NCI-H526 treated with DMSO at 0.1 percent for 48 hours (cell line): ENCODE data around the gene KIAA0232.

Experiments
- DNase-seq: peaks from one replicate; lab custom pipeline; 2025; lab: John Stamatoyannopoulos, UW

Gene KIAA0232

GRCh38 chr4:6851962-6852361 lies 69.4 kb downstream of the KIAA0232 start:
- no peak for DNase-seq

- no peak for DNase-seq
Observed at GRCh38 chr4:6852582-6852981, 70.1 kb downstream of the KIAA0232 start.

- no peak for DNase-seq
Observed at GRCh38 chr4:6854098-6854744, 71.7 kb downstream of the KIAA0232 start.

- DNase-seq, result no peak
Observed at GRCh38 chr4:6855692-6856297, 73.3 kb downstream of the KIAA0232 start.

DNA sequence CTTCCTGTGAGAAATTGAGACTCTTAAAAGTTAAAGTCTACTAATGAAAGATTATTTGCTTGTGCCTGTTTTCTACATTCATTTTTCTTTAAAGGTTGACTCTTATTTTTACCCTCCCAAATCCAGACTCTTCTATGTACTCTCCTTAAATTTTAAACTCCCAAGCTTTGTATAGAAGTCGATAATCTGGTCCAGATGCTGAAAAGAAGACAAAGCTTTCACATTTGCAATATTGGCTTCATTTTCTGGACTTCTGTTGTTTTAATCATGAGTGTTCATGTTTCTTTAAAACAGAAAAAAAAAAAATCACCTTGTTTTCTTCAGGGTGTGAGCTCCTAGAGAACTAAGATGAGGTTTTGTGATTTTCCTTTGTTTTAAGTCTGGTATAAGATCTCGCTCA lies 73.9 kb downstream of the KIAA0232 start:
- DNase-seq, result no peak

DNA sequence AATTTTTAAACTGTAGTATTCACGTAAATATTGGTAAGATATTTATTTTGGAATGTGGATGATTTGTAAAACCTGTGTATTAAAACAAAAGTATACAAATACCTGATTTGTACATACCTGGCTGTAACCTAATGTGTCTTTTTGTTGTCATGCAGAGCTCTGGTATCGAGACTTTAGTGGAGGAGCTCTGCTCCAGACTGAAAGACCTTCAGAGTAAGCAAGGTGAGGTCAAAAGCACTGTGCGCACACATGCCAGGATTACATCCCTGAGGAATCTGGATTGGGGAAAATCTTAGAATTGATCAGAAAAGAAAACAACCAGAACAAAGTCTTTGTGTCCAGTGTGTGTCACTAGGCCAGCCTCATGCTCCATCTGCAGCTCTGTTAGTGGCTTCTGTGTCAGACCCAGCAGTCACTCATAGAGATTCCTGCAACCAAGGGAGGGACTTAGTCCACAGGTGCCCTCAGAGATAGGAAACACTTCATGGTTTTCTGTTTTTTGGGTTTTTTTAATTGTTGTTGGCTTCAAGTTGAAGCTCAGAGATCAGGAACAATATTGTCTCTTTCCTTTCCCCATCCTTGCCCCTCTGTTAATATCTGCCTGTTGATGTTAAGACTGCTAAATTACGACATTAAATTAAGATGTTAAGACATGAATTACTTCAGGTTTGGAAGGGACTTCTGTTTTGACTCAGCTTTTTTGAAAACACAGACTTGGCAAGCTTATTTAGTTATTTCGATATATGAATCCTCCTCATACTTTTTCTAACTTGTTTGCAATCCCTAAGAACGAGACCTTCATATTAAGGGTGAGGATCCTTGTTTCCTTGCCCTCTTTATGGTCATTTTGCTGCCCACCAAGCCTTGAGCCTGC lies 74.7 kb downstream of the KIAA0232 start:
- DNase-seq, result no peak

- no peak for DNase-seq
Observed at GRCh38 chr4:6858997-6859396, 76.5 kb downstream of the KIAA0232 start.

DNA sequence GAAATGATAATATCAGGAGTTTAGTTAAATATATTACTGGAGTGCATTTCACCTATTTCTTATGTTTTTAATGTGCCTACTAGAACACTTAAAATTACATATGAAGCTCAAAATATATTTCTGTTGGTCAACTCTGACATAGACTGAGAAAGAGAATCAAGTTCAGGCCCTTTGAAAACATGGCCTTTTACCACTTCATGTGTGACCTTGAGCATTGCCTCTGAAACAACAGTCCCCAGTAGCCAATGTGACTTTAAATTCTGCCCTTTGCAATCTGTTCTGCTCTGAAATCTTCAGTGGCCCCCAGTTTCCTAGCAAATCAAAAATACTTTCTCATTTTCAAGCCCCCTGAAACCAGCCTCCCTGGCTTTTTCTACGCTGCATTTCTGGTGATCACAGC lies 77.0 kb downstream of the KIAA0232 start:
- DNase-seq, result no peak

DNA sequence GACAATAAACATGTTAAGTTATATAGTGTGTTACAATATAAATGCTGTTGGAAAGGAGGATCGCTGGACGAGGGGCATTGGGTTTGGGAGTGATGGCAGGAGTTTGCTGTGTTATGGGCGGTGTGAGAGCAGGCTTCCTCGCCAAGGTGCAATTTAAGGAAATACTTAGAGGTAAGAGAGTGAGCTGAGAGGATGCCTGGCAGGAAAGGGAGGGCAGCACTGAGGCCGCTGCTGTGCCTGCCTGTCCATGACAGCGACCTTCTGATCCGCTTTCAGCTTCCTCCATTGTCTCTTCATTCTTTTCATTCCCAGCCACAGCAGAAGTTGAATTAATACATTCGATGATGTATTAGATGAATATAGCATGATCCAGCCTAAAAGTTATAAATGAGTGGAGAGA lies 85.9 kb downstream of the KIAA0232 start:
- DNase-seq, result no peak

DNA sequence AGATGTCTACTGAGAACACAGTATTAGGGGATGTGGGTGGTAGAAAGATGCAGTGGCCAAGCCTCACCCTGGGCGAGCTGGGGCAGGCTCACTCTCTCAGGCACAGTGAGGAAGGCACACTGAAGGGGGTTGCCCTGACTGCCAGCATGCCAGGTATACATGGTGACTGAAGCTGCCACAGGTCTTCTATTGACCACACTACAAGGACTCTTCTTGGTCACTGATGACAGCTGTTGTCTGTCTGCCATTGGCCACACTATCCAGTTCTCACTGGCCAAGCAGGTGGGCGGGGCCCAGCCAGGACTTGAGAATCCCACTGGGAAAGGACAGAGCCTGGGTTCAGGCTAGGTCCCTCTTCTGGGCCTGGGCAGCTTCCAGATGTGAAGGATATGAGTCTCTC lies 87.4 kb downstream of the KIAA0232 start:
- DNase-seq, result no peak

DNA sequence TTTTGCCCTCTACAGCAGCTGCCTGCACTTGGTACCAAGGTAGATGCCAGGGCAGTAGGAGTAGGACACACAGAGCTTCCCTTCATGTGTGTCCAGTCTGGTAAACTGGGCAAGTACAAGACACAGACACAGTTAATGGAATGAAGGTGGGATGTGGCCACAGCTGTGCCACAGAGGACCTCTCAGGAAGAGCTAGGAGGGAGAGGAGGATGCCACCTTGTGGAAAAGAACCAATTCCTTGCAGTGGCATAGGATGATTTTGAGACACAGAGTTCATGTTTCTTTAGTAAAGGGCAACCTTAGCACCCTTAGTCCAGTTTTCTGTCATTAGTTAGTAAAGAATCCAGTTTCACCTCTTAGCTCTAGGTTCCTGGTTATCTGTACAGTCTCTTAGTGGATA lies 90.8 kb downstream of the KIAA0232 start:
- DNase-seq, result no peak

DNA sequence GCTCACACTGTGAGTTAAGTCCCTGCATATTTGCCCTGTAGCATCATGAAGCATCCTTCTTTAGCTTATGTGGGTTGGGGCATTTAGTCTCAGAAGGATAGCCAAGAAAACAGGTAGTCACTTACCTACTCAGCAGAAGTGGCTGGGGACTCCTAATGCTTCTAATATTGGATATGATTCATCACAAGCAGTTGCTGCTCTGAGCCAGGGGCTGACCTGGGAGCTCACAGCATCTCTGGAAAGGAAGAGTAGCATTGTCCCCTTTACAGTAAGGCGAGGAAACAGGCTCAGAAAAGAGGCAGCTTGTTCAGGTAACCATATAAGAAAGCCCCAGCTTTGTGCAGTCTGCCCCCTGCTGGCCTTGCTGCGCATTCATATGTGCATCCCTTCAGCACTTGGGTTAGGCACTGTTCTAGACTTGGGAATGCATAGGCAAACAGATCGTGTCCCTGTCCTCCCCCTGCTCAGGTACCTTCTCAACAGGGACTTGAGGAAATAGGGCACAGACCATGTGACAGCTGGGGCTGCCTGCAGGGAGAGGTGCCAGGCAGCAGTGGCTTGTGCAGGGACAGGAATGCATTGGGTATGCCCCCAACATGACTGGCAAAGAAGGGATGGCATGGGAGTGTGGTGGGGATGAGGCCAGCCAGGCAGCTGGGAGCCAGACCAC lies 91.4 kb downstream of the KIAA0232 start:
- DNase-seq, result peak; percentile 38

DNA sequence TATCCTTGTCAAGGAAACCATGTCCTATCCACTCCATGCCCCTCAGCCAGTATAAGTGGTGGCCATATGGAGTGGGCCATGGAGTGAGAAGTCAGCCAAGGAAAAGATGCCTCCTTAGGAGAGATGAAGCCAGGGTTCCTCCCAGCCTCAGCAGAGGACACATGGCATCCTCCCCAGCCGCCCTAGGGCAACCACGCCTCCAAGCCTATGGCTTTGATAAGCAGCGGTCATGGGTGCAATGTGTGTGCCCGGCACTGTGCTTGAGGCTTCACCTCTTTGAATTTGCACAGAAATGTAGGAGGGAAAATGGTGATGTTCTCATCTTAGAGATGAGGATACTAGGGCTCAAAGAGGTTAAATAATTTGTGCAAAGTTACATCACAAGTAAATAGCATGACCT lies 92.5 kb downstream of the KIAA0232 start:
- DNase-seq, result no peak

DNA sequence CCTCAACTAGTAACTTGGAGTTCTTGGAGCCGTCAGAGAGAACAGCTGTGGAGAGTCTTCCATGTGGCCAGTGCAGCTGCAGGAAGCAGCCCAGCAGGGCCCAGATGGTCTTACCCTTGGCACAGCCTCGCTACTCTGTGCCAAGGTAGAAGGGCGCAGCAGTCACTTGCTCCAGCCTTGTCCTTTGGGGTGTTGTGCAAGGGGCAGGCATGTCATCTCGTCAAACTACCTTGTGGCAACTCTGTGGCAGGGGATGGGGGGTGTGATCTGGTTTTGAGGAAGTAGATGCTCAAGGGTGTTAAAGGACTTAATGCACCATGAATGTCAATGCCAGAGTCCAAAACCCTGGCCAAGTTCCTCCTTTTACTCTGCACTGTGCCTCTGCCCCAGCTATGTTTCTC lies 92.9 kb downstream of the KIAA0232 start:
- DNase-seq, result no peak

DNA sequence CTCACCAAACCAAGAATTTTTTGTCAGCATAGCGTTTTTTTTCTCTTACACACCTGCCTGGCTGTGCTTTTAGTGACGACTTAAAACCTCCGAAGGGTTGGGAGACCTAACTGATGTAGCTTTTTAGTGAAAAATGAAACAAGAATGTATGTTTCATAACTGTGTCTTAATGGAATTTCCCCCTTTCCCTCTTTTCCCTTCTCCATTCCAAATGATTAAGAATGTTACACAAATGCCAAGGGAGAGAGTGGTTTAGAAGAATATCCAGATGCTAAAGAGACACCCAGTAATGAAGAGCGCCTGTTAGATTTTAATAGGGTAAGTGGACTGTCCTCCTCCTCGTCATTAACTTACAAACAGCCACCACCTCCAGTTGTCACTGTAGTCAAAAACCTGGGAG lies 93.9 kb downstream of the KIAA0232 start:
- DNase-seq, result no peak

DNA sequence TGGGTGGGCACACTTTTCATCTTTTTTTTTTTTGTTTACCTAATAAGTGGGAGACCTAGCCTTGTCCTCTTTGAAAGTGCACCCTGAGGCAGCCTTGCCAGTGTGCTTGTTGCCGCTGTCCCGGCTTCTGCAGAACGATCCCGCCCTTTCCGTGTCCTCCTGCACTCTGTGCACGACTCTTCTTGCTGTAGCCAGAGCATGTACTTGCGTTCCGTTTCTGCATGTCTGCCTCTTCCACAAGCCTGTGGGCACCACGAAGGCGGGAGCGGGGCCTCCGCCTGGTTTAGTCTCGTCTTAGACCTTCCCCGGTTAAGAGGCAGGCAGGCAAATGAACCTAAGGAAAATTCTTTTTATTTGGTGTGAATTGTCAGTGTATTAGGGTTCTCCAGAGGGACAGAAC lies 94.5 kb downstream of the KIAA0232 start:
- DNase-seq, result no peak

GRCh38 chr4:6878451-6879059 lies 96.0 kb downstream of the KIAA0232 start:
- DNase-seq, result no peak

DNA sequence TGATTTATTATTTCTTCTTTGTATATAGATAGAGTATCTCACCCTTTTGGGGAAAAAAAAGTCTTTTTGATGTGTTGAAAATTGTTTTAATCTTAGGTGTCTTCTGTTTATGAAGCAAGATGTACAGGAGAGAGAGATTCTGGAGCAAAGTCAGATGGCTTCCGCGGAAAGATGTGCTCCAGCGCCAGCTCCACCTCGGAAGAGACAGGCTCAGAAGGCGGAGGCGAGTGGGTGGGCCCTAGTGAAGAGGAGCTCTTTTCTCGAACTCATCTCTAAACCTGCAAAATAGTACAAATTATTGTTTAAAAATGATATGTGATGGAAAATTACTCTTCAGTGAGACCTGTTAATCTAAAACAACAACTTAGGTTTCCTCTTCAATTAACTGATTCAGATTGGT lies 98.2 kb downstream of the KIAA0232 start:
- no peak for DNase-seq

DNA sequence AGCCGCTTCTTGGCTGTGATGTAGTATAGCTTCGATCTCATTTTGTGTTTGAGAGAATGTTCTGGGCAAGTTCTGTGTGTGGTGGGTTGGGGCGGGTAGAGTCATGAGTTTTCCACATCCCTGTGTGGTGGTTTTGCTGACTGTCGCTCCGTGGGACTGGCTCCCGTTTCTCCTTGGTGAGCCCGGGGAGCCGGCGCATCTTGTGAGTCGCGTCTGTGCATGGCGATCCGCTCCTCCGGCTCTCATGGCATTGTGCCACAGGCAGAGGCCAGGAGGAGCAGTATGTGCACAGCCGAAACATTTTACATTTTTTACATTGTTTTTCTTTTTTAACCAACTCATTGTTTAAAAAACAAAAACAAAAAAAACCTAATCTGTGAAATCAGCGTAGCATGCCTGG lies 99.4 kb downstream of the KIAA0232 start:
- DNase-seq, result no peak

- DNase-seq, result no peak
Observed at GRCh38 chr4:6884341-6884870, 101.9 kb downstream of the KIAA0232 start.

GRCh38 chr4:6885953-6886557 lies 103.5 kb downstream of the KIAA0232 start:
- DNase-seq, result peak; percentile 40

- DNase-seq, result no peak
Observed at GRCh38 chr4:6886886-6887285, 104.4 kb downstream of the KIAA0232 start.
